ENCODE measurements around the gene CXCL12.

DNA sequence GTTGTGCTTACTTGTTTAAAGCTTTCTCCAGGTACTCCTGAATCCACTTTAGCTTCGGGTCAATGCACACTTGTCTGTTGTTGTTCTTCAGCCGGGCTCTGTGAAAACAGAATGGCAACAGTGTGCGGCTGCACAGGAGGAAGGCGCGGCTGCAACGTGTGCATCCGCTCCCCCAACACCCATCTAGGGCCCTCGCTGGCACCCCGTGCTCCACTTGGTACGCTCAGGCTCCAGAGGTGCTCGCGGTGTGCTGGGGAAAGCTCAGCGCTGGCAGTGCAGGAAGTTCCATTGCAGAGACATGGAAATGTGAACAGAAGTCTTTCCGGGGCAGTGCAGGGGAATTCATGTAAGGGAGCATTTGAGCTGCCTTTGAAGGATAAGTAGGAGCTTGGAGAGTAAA is 6.3 kb downstream of the CXCL12 start:
- no peak for TF ChIP-seq POLR2A (IDR thresholded peaks at IDR 0.05; ENCODE audit: low read depth, low read length)
- TF ChIP-seq, protein P1, sequence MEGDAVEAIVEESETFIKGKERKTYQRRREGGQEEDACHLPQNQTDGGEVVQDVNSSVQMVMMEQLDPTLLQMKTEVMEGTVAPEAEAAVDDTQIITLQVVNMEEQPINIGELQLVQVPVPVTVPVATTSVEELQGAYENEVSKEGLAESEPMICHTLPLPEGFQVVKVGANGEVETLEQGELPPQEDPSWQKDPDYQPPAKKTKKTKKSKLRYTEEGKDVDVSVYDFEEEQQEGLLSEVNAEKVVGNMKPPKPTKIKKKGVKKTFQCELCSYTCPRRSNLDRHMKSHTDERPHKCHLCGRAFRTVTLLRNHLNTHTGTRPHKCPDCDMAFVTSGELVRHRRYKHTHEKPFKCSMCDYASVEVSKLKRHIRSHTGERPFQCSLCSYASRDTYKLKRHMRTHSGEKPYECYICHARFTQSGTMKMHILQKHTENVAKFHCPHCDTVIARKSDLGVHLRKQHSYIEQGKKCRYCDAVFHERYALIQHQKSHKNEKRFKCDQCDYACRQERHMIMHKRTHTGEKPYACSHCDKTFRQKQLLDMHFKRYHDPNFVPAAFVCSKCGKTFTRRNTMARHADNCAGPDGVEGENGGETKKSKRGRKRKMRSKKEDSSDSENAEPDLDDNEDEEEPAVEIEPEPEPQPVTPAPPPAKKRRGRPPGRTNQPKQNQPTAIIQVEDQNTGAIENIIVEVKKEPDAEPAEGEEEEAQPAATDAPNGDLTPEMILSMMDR (IDR thresholded peaks at IDR 0.05; ENCODE audit: extremely low read depth in 1 of 2, insufficient read depth in 1 of 2, low read depth in 1 of 2, low read length in 2 of 2) = no peak
- TF ChIP-seq POLR2AphosphoS5 (IDR thresholded peaks at IDR 0.05; ENCODE audit: insufficient read depth, low read depth, low read length) = no peak
- no peak for TF ChIP-seq EZH2 (IDR thresholded peaks at IDR 0.05; ENCODE audit: borderline replicate concordance, low read depth, low read length, severe bottlenecking)
- TF ChIP-seq JUN (IDR thresholded peaks at IDR 0.05; ENCODE audit: borderline replicate concordance, insufficient read depth, insufficient read length, low read depth) = no peak
- TF ChIP-seq FOS (IDR thresholded peaks at IDR 0.05; ENCODE audit: borderline replicate concordance, insufficient read depth, low read length) = no peak
- TF ChIP-seq MYC (IDR thresholded peaks at IDR 0.05; ENCODE audit: low read depth, low read length) = no peak

Measured in endothelial cell of umbilical vein (primary cell).